Activated CD8-positive, alpha-beta T cell treated with anti-CD3 and anti-CD28 coated beads for 36 hours (primary cell): ENCODE data around the gene CASP2. TPM values are rescaled to one million over a fixed set of nuclear protein-coding genes. Genes with fewer than 3 reads are reported as not detected.

Experiments used
- ATAC-seq: fragments of 200-7000 bp; cut with Tn5 transposase; one replicate; pipeline ENCODE4 v1.10.0; 2021; ENCODE audit warnings: mild to moderate bottlenecking, moderate library complexity
- CTCF ChIA-PET: fragments of 350-600 bp; sonication (Branson Sonifier 250); formaldehyde crosslinking; loops from one replicate; lab custom pipeline; 2021; ENCODE audit warnings: antibody characterized with exemption; lab: Charles Lee
- POLR2A ChIA-PET: fragments of 350-600 bp; sonication (Branson Sonifier 250); formaldehyde crosslinking; loops from one replicate; lab custom pipeline; 2021; ENCODE audit warnings: antibody characterized with exemption; lab: Charles Lee
- DNase-seq: peaks from one replicate; pipeline ENCODE4 v3.0.0-alpha.2; 2020
- H3K27ac Mint-ChIP-seq: one replicate; pipeline ENCODE4 v1.8.0; 2021; ENCODE audit warnings: mild to moderate bottlenecking, mixed read lengths
- H3K27me3 Mint-ChIP-seq: one replicate; pipeline ENCODE4 v1.8.0; 2021; ENCODE audit warnings: mixed read lengths
- H3K36me3 Mint-ChIP-seq: one replicate; pipeline ENCODE4 v1.8.0; 2021; ENCODE audit warnings: low read depth, mixed read lengths
- H3K4me1 Mint-ChIP-seq: one replicate; pipeline ENCODE4 v1.8.0; 2021; ENCODE audit warnings: low read depth, mixed read lengths
- H3K4me3 Mint-ChIP-seq: one replicate; pipeline ENCODE4 v1.8.0; 2021; ENCODE audit warnings: mild to moderate bottlenecking, moderate library complexity, mixed read lengths
- H3K9me3 Mint-ChIP-seq: one replicate; pipeline ENCODE4 v1.8.0; 2021; ENCODE audit warnings: mixed read lengths
- CTCF ChIP-seq: fragments of 200-600 bp; IDR thresholded peaks from one replicate; pipeline ENCODE4 v1.8.0; 2022; ENCODE audit warnings: antibody characterized with exemption, mild to moderate bottlenecking
- intact Hi-C: fragments of 100-400 bp; cut with micrococcal nuclease; formaldehyde crosslinking; loops from one replicate; pipeline ENCODE4 v1.10.0; 2022
- total RNA-seq, 2 experiments: library from RNA; stranded (reverse); gene quantifications; one replicate each; pipeline ENCODE4 v1.2.3, GENCODE V29; 2021

Gene CASP2
- total RNA-seq, 2 experiments from 2014 or later = 79.6 to 80.9 TPM

- H3K27me3 Mint-ChIP-seq = no peaks in the 10 kb centered on the region
- intact Hi-C loops = no loop called here
- H3K27ac Mint-ChIP-seq = no peak overlapping the region
- H3K4me1 Mint-ChIP-seq = peaks cover 2% of the 10 kb centered on the region
- H3K36me3 Mint-ChIP-seq = no peaks in the 10 kb centered on the region
- ChIA-PET CTCF (interaction anchor here (1.1 kb wide), 1 partner anchor 110 kb away, joined by 3 read pairs; no protein-coding TSS in a partner anchor), POLR2A (no interaction called here)
- no peak for ATAC-seq
- H3K4me3 Mint-ChIP-seq = no peak overlapping the region
- no peak for TF ChIP-seq CTCF
- no peaks in the 10 kb centered on the region for H3K9me3 Mint-ChIP-seq
- DNase-seq = no peak
Measured at GRCh38 chr7:143351060-143351459, 62.9 kb downstream of the CASP2 start.

DNA sequence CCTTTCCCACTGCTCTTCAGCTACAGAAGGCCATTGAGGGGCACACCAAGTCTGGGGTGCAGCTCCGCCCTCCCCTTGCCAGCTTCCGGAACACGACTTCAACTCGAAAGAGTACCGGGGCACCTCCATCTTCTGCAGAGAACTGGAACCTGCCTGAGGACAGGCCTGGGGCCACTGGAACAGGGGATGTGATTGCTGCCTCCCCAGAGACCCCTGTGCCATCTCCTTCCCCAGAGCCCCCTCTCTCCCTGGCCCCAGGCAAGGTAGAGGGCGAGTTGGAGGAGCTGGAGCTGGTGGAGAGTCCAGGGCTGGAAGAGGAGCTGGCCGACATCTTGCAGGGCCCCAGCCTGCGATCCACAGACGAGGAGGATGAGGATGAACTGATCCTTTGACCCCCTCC lies 63.4 kb downstream of the CASP2 start:
- ChIA-PET CTCF (no interaction called here), POLR2A (no interaction called here)
- no peak for DNase-seq
- H3K4me3 Mint-ChIP-seq = no peak overlapping the region
- no peaks in the 10 kb centered on the region for H3K9me3 Mint-ChIP-seq
- intact Hi-C loops = no loop called here
- TF ChIP-seq CTCF = no peak
- no peaks in the 10 kb centered on the region for H3K27me3 Mint-ChIP-seq
- ATAC-seq = no peak
- H3K36me3 Mint-ChIP-seq = no peaks in the 10 kb centered on the region
- no peak overlapping the region for H3K27ac Mint-ChIP-seq
- peaks cover 2% of the 10 kb centered on the region for H3K4me1 Mint-ChIP-seq

GRCh38 chr7:143352531-143353002 lies 64.4 kb downstream of the CASP2 start:
- Mint-ChIP-seq H3K27ac (no peak overlapping the region), H3K4me3 (no peak overlapping the region), H3K27me3 (no peaks in the 10 kb centered on the region), H3K9me3 (no peaks in the 10 kb centered on the region), H3K4me1 (peaks cover 2% of the 10 kb centered on the region), H3K36me3 (no peaks in the 10 kb centered on the region)
- ChIA-PET POLR2A (no interaction called here), CTCF (no interaction called here)
- intact Hi-C loops = no loop called here
- TF ChIP-seq CTCF = no peak
- DNase-seq (no peak), ATAC-seq (no peak)

DNA sequence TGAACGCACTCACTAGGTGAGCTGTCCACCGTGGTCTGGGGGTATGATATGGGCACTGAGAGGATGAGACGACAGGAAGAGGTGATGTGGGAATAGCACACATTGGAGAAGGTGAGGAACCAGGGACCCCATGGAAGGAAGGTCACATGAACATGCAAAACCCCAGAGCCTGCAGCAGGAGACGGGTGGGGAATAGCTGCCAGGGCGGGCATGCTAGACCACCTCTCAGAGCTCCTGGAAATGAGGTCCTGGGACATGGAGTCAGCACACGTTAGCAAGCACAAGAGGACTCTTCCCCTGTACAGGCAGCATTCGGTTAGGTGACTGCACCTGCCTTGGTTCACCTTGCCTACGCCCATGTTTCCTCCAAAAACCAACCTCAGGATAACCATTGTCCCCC lies 66.2 kb downstream of the CASP2 start:
- no peak for TF ChIP-seq CTCF
- Mint-ChIP-seq H3K27ac (no peak overlapping the region), H3K4me3 (no peak overlapping the region), H3K4me1 (peaks cover 2% of the 10 kb centered on the region), H3K9me3 (no peaks in the 10 kb centered on the region), H3K27me3 (no peaks in the 10 kb centered on the region), H3K36me3 (no peaks in the 10 kb centered on the region)
- intact Hi-C loops = no loop called here
- no peak for DNase-seq
- ChIA-PET POLR2A (no interaction called here), CTCF (interaction anchor here (0.9 to 2.2 kb wide), 2 partner anchors 9 to 54 kb away, joined by 3 to 5 read pairs; partner anchors contain the start of gene EPHA1)
- no peak for ATAC-seq

- ATAC-seq (no peak), DNase-seq (no peak)
- intact Hi-C loops = no loop called here
- no peaks in the 10 kb centered on the region for H3K9me3 Mint-ChIP-seq
- no peak overlapping the region for H3K4me3 Mint-ChIP-seq
- CTCF ChIA-PET = interaction anchor here (1.0 to 2.2 kb wide), 4 partner anchors 10 to 55 kb away, joined by 4 to 7 read pairs (median 4); partner anchors contain the start of gene EPHA1
- H3K27me3 Mint-ChIP-seq = no peaks in the 10 kb centered on the region
- TF ChIP-seq CTCF = no peak
- H3K4me1 Mint-ChIP-seq = peaks cover 2% of the 10 kb centered on the region
- no peaks in the 10 kb centered on the region for H3K36me3 Mint-ChIP-seq
- H3K27ac Mint-ChIP-seq = no peak overlapping the region
- POLR2A ChIA-PET = interaction anchor here (0.7 to 1.1 kb wide), 2 partner anchors 12 to 17 kb away, joined by 3 to 4 read pairs; no protein-coding TSS in a partner anchor
Measured at GRCh38 chr7:143354965-143355364, 66.8 kb downstream of the CASP2 start.
